IMR-90 (cell line): ENCODE measurements around the gene PTCD2. TPM values are rescaled to one million over a fixed set of nuclear protein-coding genes. Genes with fewer than 3 reads are reported as not detected.

ENCODE experiments used
- ATAC-seq: fragments of 200-7000 bp; cut with Tn5 transposase; 2 replicates; pipeline ENCODE4 v1.9.1; 2020; ENCODE audit warnings: low read depth, mild to moderate bottlenecking, moderate library complexity
- BruUV-seq: library from RNA; stranded (reverse); fragments of 400-500 nt; replicated peaks from 2 replicates; lab custom pipeline; 2021; lab: Mats Ljungman, UMichigan
- CTCF ChIA-PET: fragments of 300-600 bp; formaldehyde crosslinking; extraction: SDS; loops from one replicate; lab custom pipeline; 2021; ENCODE audit warnings: antibody characterized with exemption; lab: Yijun Ruan, JAX
- POLR2A ChIA-PET: fragments of 300-600 bp; sonication (Branson Sonifier 250); formaldehyde crosslinking; loops from one replicate; lab custom pipeline; 2022; ENCODE audit warnings: antibody characterized with exemption; ENCODE audit not compliant: unreplicated experiment; lab: Charles Lee
- DNase-seq: peaks from one replicate; pipeline ENCODE4 v3.0.0; 2013
- H2AFZ ChIP-seq: replicated peaks from 2 replicates; pipeline ENCODE3; 2013; ENCODE audit warnings: low read length, mild to moderate bottlenecking; ENCODE audit not compliant: poor library complexity
- H2AK5ac ChIP-seq: 2 replicates; pipeline ENCODE4 v1.6.1; 2013; ENCODE audit warnings: low read depth, low read length, inconsistent platforms
- H2AK9ac ChIP-seq: replicated peaks from 2 replicates; pipeline ENCODE3; 2013; ENCODE audit warnings: mild to moderate bottlenecking, low read depth, low read length, moderate library complexity; ENCODE audit not compliant: poor library complexity
- H2BK120ac ChIP-seq: 2 replicates; pipeline ENCODE4 v1.6.1; 2013; ENCODE audit warnings: low read depth, low read length, inconsistent platforms
- H2BK15ac ChIP-seq: 3 replicates; pipeline ENCODE4 v1.6.1; 2013; ENCODE audit warnings: low read depth, low read length, inconsistent platforms
- H2BK20ac ChIP-seq: 2 replicates; pipeline ENCODE4 v1.6.1; 2013; ENCODE audit warnings: low read depth, mild to moderate bottlenecking, inconsistent platforms, low read length, moderate library complexity
- H2BK5ac ChIP-seq: 2 replicates; pipeline ENCODE4 v1.6.1; 2013; ENCODE audit warnings: mild to moderate bottlenecking, low read depth, low read length, inconsistent platforms; ENCODE audit not compliant: poor library complexity, severe bottlenecking
- H3K14ac ChIP-seq: replicated peaks from 2 replicates; pipeline ENCODE4 v1.6.1; 2013; ENCODE audit warnings: low read depth, low read length, inconsistent platforms
- H3K18ac ChIP-seq: 2 replicates; pipeline ENCODE4 v1.6.1; 2013; ENCODE audit warnings: low read depth, low read length, control low read depth
- H3K23ac ChIP-seq: 2 replicates; pipeline ENCODE4 v1.6.1; 2013; ENCODE audit warnings: low read depth, low read length, inconsistent platforms
- H3K27ac ChIP-seq: 2 replicates; pipeline ENCODE4 v1.5.1; 2013; ENCODE audit warnings: mild to moderate bottlenecking, control low read depth, low read length; ENCODE audit not compliant: insufficient read depth
- H3K27me3 ChIP-seq: 2 replicates; pipeline ENCODE4 v1.6.1; 2013; ENCODE audit warnings: low read length; ENCODE audit not compliant: control insufficient read depth, insufficient read depth
- H3K36me3 ChIP-seq: 2 replicates; pipeline ENCODE4 v1.6.1; 2013; ENCODE audit warnings: low read length, mixed read lengths; ENCODE audit not compliant: control insufficient read depth, insufficient read depth
- H3K4ac ChIP-seq: 2 replicates; pipeline ENCODE4 v1.6.1; 2013; ENCODE audit warnings: low read depth, low read length, inconsistent platforms
- H3K4me1 ChIP-seq: 2 replicates; pipeline ENCODE4 v1.6.1; 2013; ENCODE audit warnings: low read length, mixed read lengths; ENCODE audit not compliant: control insufficient read depth, insufficient read depth
- H3K4me2 ChIP-seq: 2 replicates; pipeline ENCODE4 v1.6.1; 2013; ENCODE audit warnings: low read depth, mild to moderate bottlenecking, control low read depth, low read length, moderate library complexity
- H3K4me3 ChIP-seq: 2 replicates; pipeline ENCODE4 v1.5.1; 2013; ENCODE audit warnings: low read depth, mild to moderate bottlenecking, control low read depth, low read length, moderate library complexity; ENCODE audit not compliant: insufficient read depth
- H3K56ac ChIP-seq: 2 replicates; pipeline ENCODE4 v1.6.1; 2013; ENCODE audit warnings: low read length, inconsistent platforms; ENCODE audit not compliant: insufficient read depth; ENCODE audit errors: extremely low read depth
- H3K79me1 ChIP-seq, 2 experiments: 2 replicates each; pipeline ENCODE4 v1.6.1; 2013; ENCODE audit warnings: low read length in 2 of 2, inconsistent platforms in 1 of 2, low read depth in 1 of 2
- H3K9ac ChIP-seq: 2 replicates; pipeline ENCODE4 v1.6.1; 2013; ENCODE audit warnings: low read depth, low read length, control low read depth
- H3K9me1 ChIP-seq: 2 replicates; pipeline ENCODE4 v1.6.1; 2013; ENCODE audit warnings: low read length, inconsistent platforms; ENCODE audit not compliant: insufficient read depth
- H3K9me3 ChIP-seq: 2 replicates; pipeline ENCODE4 v1.6.1; 2013; ENCODE audit warnings: low read length; ENCODE audit not compliant: control insufficient read depth, insufficient read depth
- H4K20me1 ChIP-seq: 2 replicates; pipeline ENCODE4 v1.6.1; 2013; ENCODE audit warnings: low read length, inconsistent platforms; ENCODE audit not compliant: insufficient read depth
- H4K5ac ChIP-seq: 2 replicates; pipeline ENCODE4 v1.6.1; 2013; ENCODE audit warnings: mild to moderate bottlenecking, low read depth, low read length, control low read depth
- H4K8ac ChIP-seq, 2 experiments: 2 replicates each; pipeline ENCODE4 v1.6.1; 2013; ENCODE audit warnings: low read depth in 2 of 2, low read length in 2 of 2, control low read depth in 1 of 2, inconsistent platforms in 1 of 2
- H4K91ac ChIP-seq: 2 replicates; pipeline ENCODE4 v1.6.1; 2013; ENCODE audit warnings: low read depth, low read length, inconsistent platforms; ENCODE audit not compliant: insufficient read depth
- CEBPB ChIP-seq: IDR thresholded peaks from 2 replicates; pipeline ENCODE4 v1.6.1; 2012; ENCODE audit warnings: low read depth, low read length, improper control_type of control experiment
- MAFK ChIP-seq: IDR thresholded peaks from 2 replicates; pipeline ENCODE4 v1.6.1; 2012; ENCODE audit warnings: low read depth, low read length, improper control_type of control experiment
- MXI1 ChIP-seq: IDR thresholded peaks from 2 replicates; pipeline ENCODE4 v1.6.1; 2012; ENCODE audit warnings: low read depth, mild to moderate bottlenecking, low read length, moderate library complexity, borderline replicate concordance
- WGBS, 2 experiments: methylation state at CpG; one replicate each; pipeline versions ENCODE4 v1.1.5 to v1.1.7; 2013; ENCODE audit warnings: missing lambda C conversion rate in 2 of 2; ENCODE audit not compliant: insufficient read length in 1 of 2; ENCODE audit errors: extremely low coverage in 2 of 2; 5-methylcytosine and 5-hydroxymethylcytosine counted together
- dilution Hi-C: fragments of 300-500 bp; cut with HindIII; formaldehyde crosslinking; loops from one replicate; pipeline ENCODE4 v1.14.3; 2018; ENCODE audit warnings: low sequenced_read_pairs; ENCODE audit not compliant: unreplicated experiment
- in situ Hi-C: fragments of 300-500 bp; cut with MboI; formaldehyde crosslinking; loops from 3 replicates; pipeline ENCODE4 v1.14.3; 2019; ENCODE audit warnings: low sequenced_read_pairs, inconsistent platforms, mixed read lengths
- intact Hi-C: fragments of 100-400 bp; cut with micrococcal nuclease; formaldehyde crosslinking; loops from 2 replicates; pipeline ENCODE4 v1.10.0; 2022
- polyA plus RNA-seq, 3 experiments: library from polyadenylated mRNA; depleted of rRNA; stranded (reverse); fragments of >200 nt; gene quantifications; 2 replicates each; pipeline ENCODE4 v1.2.3, GENCODE V29; 2012; ENCODE audit warnings: low replicate concordance in 1 of 3
- total RNA-seq: library from RNA; depleted of rRNA; stranded (reverse); fragments of >200 nt; gene quantifications from 2 replicates; pipeline ENCODE4 v1.2.3, GENCODE V29; 2012
- TF ChIP-seq, protein P1 (sequence below): conservative IDR thresholded peaks from 2 replicates; pipeline ENCODE4 v1.5.1; 2012; ENCODE audit warnings: mild to moderate bottlenecking, low read depth, low read length, improper control_type of control experiment

PTCD2 gene
- total and polyA plus RNA-seq, 2 of the 4 experiments (the other 2 are of a cell fraction) = 6.5 to 9.9 TPM

DNA sequence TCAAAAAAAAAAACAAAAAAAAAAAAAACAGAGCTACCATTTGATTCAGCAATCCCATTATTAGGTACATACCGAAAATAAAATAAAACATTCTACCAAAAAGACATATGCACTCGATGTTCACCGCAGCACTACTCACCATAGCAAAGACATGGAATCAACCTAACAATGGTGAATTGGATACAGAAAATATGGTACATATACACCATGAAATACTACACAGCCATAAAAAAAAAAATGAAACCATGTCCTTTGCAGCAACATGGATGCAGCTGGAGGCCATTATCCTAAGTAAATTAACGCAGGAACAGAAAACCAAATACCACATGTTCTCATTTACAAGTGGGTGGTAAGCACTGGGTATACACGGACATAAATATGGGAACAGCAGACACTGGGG, 21.5 kb upstream of the PTCD2 start:
- H4K5ac ChIP-seq = no peak overlapping the region
- H2AFZ ChIP-seq = no peak overlapping the region
- no peaks in the 10 kb centered on the region for H4K20me1 ChIP-seq
- no peak overlapping the region for H3K4ac ChIP-seq
- peaks cover 23 to 45% of the 10 kb centered on the region in 2 experiments for H3K79me1 ChIP-seq
- H2BK5ac ChIP-seq = no peak overlapping the region
- peaks cover 3% of the 10 kb centered on the region; the same call in 1 of the 2 replicates for H3K9me1 ChIP-seq
- ATAC-seq (no peak), DNase-seq (no peak)
- no peak overlapping the region for H3K9ac ChIP-seq
- in situ Hi-C loops (no loop called here), dilution Hi-C loops (no loop called here), intact Hi-C loops (no loop called here)
- H3K4me3 ChIP-seq = no peak overlapping the region
- POLR2A ChIA-PET = no interaction called here
- no peaks in the 10 kb centered on the region for H3K27me3 ChIP-seq
- no peak overlapping the region for H3K27ac ChIP-seq
- CTCF ChIA-PET = interaction anchor here (0.7 kb wide), 1 partner anchor 14 kb away, joined by 3 read pairs; no protein-coding TSS in a partner anchor
- no peak overlapping the region for H2BK20ac ChIP-seq
- H2AK9ac ChIP-seq = no peak overlapping the region
- H3K9me3 ChIP-seq = no peaks in the 10 kb centered on the region
- no peak overlapping the region for H2BK15ac ChIP-seq
- no peak overlapping the region for H4K91ac ChIP-seq
- no peaks in the 10 kb centered on the region for H3K36me3 ChIP-seq
- H3K18ac ChIP-seq = no peak overlapping the region
- no peak overlapping the region for H3K4me2 ChIP-seq
- TF ChIP-seq, protein P1, sequence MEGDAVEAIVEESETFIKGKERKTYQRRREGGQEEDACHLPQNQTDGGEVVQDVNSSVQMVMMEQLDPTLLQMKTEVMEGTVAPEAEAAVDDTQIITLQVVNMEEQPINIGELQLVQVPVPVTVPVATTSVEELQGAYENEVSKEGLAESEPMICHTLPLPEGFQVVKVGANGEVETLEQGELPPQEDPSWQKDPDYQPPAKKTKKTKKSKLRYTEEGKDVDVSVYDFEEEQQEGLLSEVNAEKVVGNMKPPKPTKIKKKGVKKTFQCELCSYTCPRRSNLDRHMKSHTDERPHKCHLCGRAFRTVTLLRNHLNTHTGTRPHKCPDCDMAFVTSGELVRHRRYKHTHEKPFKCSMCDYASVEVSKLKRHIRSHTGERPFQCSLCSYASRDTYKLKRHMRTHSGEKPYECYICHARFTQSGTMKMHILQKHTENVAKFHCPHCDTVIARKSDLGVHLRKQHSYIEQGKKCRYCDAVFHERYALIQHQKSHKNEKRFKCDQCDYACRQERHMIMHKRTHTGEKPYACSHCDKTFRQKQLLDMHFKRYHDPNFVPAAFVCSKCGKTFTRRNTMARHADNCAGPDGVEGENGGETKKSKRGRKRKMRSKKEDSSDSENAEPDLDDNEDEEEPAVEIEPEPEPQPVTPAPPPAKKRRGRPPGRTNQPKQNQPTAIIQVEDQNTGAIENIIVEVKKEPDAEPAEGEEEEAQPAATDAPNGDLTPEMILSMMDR = no peak
- TF ChIP-seq CEBPB (no peak), MXI1 (no peak), MAFK (no peak)
- WGBS, 2 experiments = no CpG with 5 or more reads among the region's 5 CpGs
- H4K8ac ChIP-seq = no peak overlapping the region
- no TSS peak for BruUV-seq
- no peak overlapping the region for H3K23ac ChIP-seq
- no peaks in the 10 kb centered on the region; the same call in 1 of the 2 replicates for H3K4me1 ChIP-seq
- no peak overlapping the region for H3K14ac ChIP-seq
- no peak overlapping the region for H3K56ac ChIP-seq
- no peak overlapping the region for H2AK5ac ChIP-seq
- no peak overlapping the region for H2BK120ac ChIP-seq
